Measurements from ENCODE around the gene FAM120B. TPM values are rescaled to one million over a fixed set of nuclear protein-coding genes. Genes with fewer than 3 reads are reported as not detected.

The FAM120B gene
- total RNA-seq, 2 donors from 2014 or later, result 25.1 to 28.5 TPM

DNA sequence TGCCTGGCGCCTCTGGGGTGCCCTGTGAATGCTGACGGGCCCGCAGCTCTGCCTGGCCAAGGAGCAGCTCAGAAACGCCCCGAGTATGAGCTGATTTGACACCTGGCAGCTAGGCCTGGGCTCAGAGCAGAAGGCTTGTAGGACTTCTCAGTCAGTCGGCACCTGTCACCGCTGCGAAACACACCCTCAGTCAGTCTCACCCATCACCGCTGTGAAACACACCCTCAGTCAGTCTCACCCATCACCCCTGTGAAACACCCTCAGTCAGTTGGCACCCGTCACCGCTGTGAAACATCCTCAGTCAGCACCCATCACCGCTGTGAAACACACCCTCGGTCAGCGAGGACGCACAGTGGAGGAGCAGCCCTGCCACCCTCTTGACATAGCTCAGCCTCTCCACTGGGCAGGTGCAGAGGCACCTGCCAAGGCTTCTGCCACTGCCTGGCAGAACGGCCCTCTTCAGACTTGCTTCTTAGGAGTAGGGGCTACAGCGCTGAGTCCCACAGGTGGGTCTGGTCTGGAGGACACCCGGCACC is 137.6 kb downstream of the FAM120B start:
- Histone ChIP-seq H3K4me1 (no peaks in the 10 kb centered on the region), H3K27me3 (no peaks in the 10 kb centered on the region), H3K27ac (no peak overlapping the region), H3K36me3 (no peaks in the 10 kb centered on the region), H3K9ac (ENCODE audit: low read depth in 2 of 2, low read length in 2 of 2) (no peak overlapping the region), H3K4me3 (no peak overlapping the region), H3K9me3 (no peaks in the 10 kb centered on the region)
- TF ChIP-seq, protein P1, sequence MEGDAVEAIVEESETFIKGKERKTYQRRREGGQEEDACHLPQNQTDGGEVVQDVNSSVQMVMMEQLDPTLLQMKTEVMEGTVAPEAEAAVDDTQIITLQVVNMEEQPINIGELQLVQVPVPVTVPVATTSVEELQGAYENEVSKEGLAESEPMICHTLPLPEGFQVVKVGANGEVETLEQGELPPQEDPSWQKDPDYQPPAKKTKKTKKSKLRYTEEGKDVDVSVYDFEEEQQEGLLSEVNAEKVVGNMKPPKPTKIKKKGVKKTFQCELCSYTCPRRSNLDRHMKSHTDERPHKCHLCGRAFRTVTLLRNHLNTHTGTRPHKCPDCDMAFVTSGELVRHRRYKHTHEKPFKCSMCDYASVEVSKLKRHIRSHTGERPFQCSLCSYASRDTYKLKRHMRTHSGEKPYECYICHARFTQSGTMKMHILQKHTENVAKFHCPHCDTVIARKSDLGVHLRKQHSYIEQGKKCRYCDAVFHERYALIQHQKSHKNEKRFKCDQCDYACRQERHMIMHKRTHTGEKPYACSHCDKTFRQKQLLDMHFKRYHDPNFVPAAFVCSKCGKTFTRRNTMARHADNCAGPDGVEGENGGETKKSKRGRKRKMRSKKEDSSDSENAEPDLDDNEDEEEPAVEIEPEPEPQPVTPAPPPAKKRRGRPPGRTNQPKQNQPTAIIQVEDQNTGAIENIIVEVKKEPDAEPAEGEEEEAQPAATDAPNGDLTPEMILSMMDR (IDR thresholded peaks at IDR 0.05), result no peak
- DNase-seq, result no peak
- intact Hi-C loops (cut with DNase I), result no loop called here

- Histone ChIP-seq H3K27me3 (no peaks in the 10 kb centered on the region), H3K4me3 (no peak overlapping the region), H3K27ac (no peak overlapping the region), H3K9me3 (no peaks in the 10 kb centered on the region), H3K4me1 (no peaks in the 10 kb centered on the region), H3K9ac (ENCODE audit: low read depth in 2 of 2, low read length in 2 of 2) (no peak overlapping the region), H3K36me3 (no peaks in the 10 kb centered on the region)
- intact Hi-C loops (cut with DNase I), result no loop called here
- DNase-seq, result no peak
- TF ChIP-seq, protein P1 (IDR thresholded peaks at IDR 0.05), result no peak
Observed at GRCh38 chr6:170444811-170445211, 138.3 kb downstream of the FAM120B start.

DNA sequence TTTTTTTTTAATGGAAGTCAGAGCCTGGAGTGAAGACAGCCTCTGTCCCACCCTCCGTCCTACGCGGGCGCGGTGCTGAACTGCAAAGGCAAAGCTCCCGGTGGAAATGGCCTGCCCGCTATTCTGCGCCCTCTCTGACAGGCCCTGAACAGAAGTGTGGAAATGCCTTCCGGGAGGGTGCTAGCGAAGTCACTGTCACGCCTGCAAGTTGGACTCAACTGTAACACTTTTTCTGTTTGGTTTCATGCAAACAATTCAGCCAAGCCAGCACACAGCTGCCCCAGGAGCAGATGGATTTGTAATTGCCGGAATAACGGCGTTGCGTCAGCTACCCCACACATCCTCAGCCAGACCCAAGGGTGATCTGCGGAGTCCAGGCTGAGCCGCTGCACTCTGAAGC is 138.9 kb downstream of the FAM120B start:
- no peaks in the 10 kb centered on the region for H3K36me3 ChIP-seq
- H3K9ac ChIP-seq (ENCODE audit: low read depth in 2 of 2, low read length in 2 of 2), result no peak overlapping the region
- intact Hi-C loops (cut with DNase I), result no loop called here
- no peaks in the 10 kb centered on the region for H3K4me1 ChIP-seq
- H3K4me3 ChIP-seq, result no peak overlapping the region
- no peak overlapping the region for H3K27ac ChIP-seq
- no peaks in the 10 kb centered on the region for H3K9me3 ChIP-seq
- TF ChIP-seq, protein P1 (IDR thresholded peaks at IDR 0.05), result no peak
- H3K27me3 ChIP-seq, result no peaks in the 10 kb centered on the region
- DNase-seq, result no peak

DNA sequence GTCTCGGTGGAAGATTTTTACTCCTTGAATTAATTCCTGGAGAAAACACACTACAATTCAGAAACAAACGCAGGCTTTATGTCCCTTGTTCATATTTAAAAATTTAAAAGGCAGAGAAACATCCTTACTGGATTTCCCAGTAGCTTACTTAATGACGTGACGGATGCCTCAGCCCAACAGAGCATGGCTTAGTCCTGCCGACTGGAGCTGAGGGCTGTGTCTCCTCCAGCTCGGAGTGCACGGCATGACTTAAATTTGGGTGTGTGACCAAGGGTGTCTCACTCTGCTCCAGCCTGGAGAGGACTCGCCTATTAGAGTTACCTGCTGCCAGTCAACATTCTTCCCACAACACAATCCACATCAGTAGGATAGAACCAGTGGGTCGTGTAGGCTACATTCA is 139.4 kb downstream of the FAM120B start:
- H3K27me3 ChIP-seq, result no peaks in the 10 kb centered on the region
- no peak for DNase-seq
- H3K27ac ChIP-seq, result no peak overlapping the region
- intact Hi-C loops (cut with DNase I), result no loop called here
- no peaks in the 10 kb centered on the region for H3K36me3 ChIP-seq
- TF ChIP-seq, protein P1 (IDR thresholded peaks at IDR 0.05), result no peak
- H3K4me1 ChIP-seq, result no peaks in the 10 kb centered on the region
- H3K4me3 ChIP-seq, result no peak overlapping the region
- no peaks in the 10 kb centered on the region for H3K9me3 ChIP-seq
- no peak overlapping the region for H3K9ac ChIP-seq (ENCODE audit: low read depth in 2 of 2, low read length in 2 of 2)

DNA sequence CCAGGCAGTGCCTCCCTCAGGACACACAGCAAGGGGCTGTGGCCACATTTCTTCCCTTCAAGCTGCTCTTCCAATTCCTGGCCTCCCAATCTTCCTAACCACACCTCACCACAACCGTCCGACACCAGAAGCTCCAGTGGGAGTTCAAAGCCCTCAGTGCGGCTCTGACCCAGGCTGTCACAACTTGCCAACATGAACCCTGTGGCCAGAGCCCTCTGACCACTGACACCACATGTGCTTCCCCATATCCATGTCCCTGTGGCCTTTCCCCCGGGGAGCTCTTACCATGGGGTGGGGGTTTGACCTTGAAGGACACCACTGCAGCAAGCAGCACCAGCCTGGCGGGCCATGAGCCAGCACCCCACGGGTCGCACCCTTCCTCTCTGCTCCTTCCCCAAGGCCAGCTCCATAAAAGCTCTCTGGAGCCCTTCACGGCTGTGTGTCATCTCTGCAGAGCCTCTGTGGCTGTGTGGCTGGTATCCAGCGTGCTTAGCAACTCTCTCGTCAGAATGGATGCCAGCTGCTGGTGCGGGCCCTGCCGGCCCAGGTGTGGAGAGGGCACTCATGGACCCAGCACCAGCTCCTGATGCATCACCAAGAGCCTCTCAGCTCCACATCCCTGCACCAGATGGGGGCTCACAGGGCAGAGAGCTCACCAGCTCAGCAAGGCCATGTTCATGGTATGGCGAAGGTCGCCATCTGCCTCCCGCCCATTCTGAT is 140.4 kb downstream of the FAM120B start:
- Histone ChIP-seq H3K36me3 (no peaks in the 10 kb centered on the region), H3K9me3 (no peaks in the 10 kb centered on the region), H3K9ac (ENCODE audit: low read depth in 2 of 2, low read length in 2 of 2) (no peak overlapping the region), H3K4me1 (no peaks in the 10 kb centered on the region), H3K4me3 (no peak overlapping the region), H3K27me3 (no peaks in the 10 kb centered on the region), H3K27ac (no peak overlapping the region)
- DNase-seq, result no peak
- intact Hi-C loops (cut with DNase I), result no loop called here
- TF ChIP-seq, protein P1 (IDR thresholded peaks at IDR 0.05), result no peak
